T1000 (cell line): ENCODE measurements around the gene VPS54.

ENCODE experiments used
- DNase-seq: peaks from one replicate; lab custom pipeline; 2025; ENCODE audit warnings: mixed read lengths; lab: John Stamatoyannopoulos, UW

VPS54 gene

DNA sequence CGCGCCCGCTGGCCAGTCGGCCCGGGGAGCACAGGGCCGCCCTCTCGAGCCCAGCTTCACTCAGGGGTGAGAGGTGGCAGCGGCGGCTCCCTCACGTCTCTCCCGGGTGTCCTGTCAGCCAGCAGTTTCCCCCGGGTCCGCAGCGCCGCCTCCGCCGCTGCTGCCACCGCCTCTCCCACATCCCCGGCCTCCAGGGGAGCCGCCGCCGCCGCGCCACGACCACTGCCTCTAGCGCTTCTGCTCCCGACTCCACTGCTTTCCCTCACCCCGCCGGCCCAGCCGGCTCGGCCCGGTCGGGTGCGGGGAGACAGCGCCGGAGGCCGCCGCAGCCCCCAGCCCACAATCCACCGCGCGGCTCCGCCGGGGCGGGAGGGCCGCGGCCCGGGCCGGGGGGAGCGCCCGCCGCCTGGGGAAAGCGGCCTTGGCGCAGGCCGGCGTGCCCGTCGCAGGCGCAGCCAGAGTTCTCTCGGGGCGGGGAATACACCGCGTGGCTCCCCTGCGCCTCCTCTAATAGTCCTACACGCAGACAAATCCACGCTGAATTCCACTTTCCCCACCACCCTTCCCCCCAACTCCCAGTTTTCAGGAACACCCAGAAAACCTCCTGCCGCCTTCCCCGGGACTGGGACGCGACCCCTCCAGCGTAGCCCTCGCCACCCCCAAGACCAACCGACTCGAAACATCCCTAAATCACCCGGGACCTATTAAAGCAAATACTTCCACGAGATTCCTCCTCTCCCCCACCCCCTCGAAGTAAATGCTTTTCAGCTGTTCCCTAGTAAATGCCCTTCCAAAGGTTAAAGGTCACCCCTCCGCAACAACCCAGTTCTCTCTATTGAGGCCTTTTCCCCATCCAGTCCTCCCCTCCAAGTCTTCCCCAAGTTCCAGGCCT lies at the start of gene VPS54:
Gene VPS54 (minus strand): TSS at position 346 of the 892 bp plus-strand sequence. CDS start 35,429 bp downstream, outside the sequence.
- DNase-seq = peak; percentile 57

DNA sequence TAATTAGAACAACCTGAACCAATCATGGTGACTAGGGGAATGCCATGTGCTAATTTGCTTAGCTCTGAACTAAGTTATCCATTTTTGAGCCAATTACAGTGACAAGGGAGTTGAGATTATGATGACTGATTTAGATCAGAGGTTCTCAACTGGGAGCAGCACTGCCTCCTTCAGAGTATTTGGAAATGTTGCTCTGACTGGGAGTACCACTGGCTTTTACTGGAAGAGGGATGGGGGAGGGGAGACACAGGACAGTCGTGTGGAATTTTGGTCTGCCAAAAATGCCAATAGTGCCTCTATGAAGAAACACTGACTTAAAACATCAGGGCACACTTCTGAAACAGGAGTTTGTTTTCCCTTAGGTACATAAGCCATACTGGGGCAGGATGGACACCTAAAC lies 48.1 kb upstream of the VPS54 start:
- no peak for DNase-seq

DNA sequence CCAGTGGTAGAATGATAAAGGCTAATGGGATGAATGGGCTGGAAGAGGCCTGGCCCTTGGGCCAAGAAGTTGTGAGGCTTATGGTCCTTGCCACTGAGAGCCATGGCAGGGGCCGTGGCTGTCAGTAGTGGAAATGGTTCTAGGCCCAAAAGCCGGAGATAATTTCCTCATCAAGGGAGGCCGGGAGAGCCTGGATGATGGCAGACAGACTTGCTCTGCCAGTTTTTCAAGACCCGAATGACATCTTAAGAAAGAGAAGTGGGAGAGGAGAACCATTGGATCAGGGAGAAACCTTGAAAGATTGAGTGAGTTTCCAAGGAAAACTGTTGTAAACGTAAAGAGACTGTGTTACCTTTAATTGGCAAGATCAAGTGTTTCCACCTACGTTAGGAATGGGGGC lies 46.3 kb upstream of the VPS54 start:
- no peak for DNase-seq

- DNase-seq = no peak
Observed at GRCh38 chr2:64063924-64064331, 44.7 kb upstream of the VPS54 start.

DNA sequence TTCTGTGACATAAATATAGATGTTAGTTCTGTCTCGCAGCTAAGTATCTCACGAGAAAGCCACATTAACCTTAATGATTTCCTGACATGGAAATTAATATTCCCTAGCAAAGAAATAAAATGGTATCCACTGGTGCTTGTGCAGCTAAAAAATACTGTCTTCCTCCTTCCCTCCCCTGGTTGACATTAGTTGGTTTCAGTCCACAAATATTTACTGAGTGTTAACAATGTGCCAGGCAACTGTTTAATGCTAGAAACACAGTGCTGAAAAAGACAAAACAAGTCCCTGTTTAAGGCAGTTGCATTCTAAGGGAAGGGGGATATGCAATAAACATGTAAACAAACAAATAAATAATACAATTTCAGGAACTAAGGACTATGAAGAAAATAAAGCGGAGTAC lies 44.2 kb upstream of the VPS54 start:
- DNase-seq = no peak

DNA sequence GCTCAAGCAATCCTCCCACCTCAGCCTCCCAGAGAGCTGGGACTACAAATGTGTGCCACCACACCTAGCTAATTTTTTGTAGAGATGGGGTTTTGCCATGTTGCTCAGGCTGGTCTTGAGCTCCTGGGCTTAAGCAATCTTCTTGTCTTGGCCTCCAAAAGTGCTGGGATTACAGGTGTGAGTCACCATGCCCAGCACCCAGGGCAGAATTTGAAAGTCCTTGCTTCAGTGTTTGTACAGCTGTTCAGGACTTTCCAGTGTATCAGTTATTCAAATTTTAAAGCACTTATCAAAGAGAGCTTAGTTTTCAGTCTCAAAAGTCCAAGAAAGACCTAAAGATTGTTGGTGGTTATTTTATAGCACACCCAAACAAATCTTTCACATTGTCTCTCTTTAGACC lies 43.6 kb upstream of the VPS54 start:
- no peak for DNase-seq

DNA sequence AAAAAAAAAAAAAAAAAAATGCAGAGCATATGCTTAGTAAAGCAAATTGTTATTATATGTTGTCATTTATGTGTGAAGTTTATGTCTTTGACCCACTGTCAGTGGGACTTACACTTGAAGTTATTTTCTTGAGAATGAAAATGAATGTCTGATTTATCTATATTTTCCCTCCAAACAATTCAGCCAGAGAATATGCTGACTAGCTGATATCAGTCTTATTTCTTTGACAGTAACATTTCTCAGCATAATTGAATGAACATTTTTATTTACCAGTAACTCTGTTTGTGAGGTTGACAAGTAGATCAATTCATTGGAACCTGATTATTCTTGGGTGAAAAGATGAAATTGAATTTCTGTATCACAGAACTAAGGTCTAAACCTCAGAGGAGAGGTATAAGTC lies 40.0 kb upstream of the VPS54 start:
- DNase-seq = no peak

- no peak for DNase-seq
Observed at GRCh38 chr2:64056021-64056420, 36.8 kb upstream of the VPS54 start.

DNA sequence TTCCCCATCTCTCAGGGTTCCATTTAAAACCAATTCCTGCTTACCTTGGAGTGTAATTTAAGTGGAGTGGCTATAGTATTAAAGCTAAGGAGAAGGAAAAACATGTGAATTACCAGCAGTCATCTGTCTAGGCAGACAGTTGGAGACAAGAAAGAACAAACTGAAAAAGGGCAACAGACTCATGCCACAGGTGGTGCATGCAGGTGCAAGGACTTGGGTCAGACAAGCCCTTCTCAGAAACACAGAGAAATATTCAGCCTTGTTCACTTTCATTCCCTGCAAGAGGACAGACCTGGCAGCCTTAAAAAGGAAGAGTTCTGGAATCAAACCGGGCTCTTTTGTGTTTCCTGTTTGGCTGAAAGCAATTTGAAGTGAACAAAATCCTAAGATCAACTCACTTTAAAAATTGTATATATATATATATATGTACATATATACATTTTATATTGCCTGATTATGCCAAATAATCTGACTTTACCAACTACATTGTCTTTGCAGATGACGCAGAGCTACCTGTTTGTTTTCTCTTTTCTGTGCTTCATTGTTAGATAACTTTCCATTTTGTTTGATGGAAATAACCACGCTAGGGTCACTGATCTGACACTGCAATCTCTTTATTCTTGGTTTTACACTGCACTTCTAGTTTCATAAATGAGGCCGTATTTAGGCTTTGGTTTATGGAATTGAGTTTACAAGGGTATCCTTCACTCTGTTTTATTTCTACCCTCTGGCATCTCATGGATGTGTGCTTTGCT lies 35.1 kb upstream of the VPS54 start:
- DNase-seq = no peak

DNA sequence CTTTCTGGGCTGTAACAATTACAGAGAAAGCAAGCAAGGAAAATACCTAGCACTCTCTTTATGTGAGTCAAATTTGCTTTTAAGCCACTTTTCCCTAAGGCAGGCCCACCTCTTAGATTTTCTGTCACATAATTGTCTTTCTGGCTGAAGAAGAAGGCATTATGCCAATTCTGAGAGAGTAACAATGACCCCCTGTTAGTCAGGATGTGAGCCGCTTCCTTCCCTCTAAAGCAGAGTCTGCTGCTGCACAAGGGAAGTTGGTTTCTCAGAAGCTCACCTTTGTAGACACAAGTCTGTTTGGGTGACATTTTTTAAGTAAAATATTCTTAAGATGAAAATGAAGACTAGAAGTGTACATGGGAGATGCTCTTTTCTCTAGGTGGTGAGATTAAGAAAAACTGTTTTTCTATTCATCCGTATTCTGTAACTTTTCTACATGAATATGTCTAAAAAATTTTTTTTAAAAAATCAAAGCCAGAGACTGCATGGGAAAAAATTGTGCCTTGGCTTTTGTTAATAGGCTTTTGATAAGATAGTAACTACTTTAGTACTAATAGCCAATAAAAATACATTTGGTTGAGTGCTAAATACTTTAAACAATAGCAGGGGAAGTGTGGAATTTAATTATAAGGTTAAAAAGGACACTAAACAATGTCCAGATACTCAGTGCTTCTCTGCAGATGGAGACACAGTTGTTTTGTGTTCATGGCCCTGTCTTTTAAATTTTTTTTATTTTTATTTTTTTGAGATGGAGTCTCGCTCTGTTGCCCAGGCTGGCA lies 33.4 kb upstream of the VPS54 start:
- DNase-seq = no peak

- DNase-seq = peak; percentile 21
Observed at GRCh38 chr2:64049633-64050220, 30.5 kb upstream of the VPS54 start.

GRCh38 chr2:64045938-64046337 lies 26.7 kb upstream of the VPS54 start:
- no peak for DNase-seq

- DNase-seq = no peak
Observed at GRCh38 chr2:64040161-64040560, 20.9 kb upstream of the VPS54 start.

DNA sequence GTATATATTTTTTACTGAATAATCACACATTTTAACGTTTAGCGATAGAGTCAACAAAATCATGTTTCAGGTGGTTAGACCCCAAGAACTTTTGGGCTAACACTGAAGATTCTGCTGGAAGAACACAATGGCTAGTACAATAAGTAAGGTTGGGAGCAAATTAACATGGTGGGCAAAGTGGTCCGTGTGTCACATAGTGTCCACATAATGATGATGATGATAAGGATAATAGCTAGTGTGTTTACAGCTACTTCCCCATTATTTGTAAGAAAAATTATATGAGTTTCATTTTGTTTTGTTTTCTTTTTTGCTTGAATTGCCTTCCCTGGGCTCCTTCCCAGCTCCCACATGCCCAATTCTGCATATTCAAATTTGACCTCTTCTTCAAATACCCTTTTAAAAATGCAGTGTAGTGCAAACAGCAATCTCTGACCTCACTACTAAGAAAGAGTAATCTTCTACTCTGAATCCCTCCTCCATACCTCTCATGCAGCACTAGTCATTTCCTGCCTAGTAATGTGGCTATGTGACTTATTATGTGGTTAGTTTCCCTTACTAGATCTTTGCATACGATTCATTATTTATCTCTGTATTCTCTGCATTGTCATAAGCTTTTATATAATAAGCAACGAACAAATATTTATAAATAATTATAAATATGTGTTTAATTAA lies 16.9 kb upstream of the VPS54 start:
- DNase-seq = no peak

- DNase-seq = no peak
Observed at GRCh38 chr2:64035072-64035942, 16.1 kb upstream of the VPS54 start.

- DNase-seq = no peak
Observed at GRCh38 chr2:64029116-64029665, 10.0 kb upstream of the VPS54 start.

GRCh38 chr2:64025741-64026140 lies 6.5 kb upstream of the VPS54 start:
- DNase-seq = no peak

- no peak for DNase-seq
Observed at GRCh38 chr2:64024259-64024949, 5.2 kb upstream of the VPS54 start.

DNA sequence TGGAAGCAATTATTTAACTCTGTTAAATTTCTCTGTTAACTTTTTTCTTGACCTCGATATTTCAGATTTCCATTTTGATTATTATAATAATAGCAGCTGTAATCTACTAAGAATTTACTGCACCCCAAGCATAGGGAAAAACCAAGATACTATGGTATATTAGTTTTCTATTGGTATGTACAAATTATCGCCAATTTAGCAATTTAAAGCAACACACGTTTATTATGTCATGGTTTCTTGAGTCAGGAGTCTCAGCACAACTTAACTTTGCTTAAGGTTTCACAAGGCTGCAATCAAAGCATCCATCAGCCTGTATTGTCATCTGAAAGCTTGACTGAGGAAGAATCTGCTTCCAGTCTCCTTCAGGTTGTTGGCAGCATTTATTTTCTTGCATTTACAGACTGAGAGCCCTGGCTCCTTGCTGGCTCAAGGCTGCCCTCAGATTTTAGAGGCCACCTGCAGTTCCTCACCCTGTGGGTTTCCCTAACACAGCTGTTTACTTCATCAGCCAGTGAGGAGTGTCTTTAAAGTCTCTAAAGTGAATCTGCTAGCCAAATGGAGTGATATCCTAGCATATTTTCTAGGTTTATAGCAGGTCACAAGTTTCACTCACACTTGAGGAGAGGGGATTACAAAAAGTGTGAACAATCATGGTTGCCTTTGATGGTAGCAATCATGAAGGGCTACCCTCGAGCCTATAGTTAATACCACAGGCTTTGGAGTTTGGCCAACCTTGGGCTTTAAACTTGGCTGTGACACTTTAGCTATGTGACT lies 4.4 kb upstream of the VPS54 start:
- no peak for DNase-seq
